Psoas muscle (tissue), 8 donors: ENCODE data around the gene PYHIN1. TPM values are rescaled to one million over a fixed set of nuclear protein-coding genes. Genes with fewer than 3 reads are reported as not detected.

Experiments
- ATAC-seq, 4 donors: fragments of 200-7000 bp; cut with Tn5 transposase; one replicate each; pipeline ENCODE4 v1.9.1; 2020; ENCODE audit warnings: moderate library complexity in 3 of 4, mild to moderate bottlenecking in 2 of 4
- DNase-seq, 2 donors: peaks; one replicate each; pipeline ENCODE4 v3.0.0-alpha.2; 2020
- H3K27ac ChIP-seq: fragments of 200-600 bp; one replicate; pipeline ENCODE4 v1.8.0; 2022
- H3K27me3 ChIP-seq, 3 donors: fragments of 200-600 bp in 1 of 3; one replicate each; pipeline versions ENCODE4 v1.6.1 to v1.8.0; 2013 to 2022; ENCODE audit warnings: low read length in 2 of 3, mild to moderate bottlenecking in 2 of 3, moderate library complexity in 1 of 3; ENCODE audit not compliant: insufficient read depth in 3 of 3
- H3K36me3 ChIP-seq, 2 donors: fragments of 200-600 bp in 1 of 2; one replicate each; pipeline versions ENCODE4 v1.6.1 to v1.8.0; 2013 to 2022; ENCODE audit warnings: low read depth in 1 of 2, mild to moderate bottlenecking in 1 of 2, moderate library complexity in 1 of 2; ENCODE audit not compliant: insufficient read depth in 1 of 2
- H3K4me1 ChIP-seq: fragments of 200-600 bp; one replicate; pipeline ENCODE4 v1.8.0; 2022
- H3K4me3 ChIP-seq: fragments of 200-600 bp; one replicate; pipeline ENCODE4 v1.8.0; 2022; ENCODE audit warnings: mild to moderate bottlenecking
- H3K9me3 ChIP-seq: fragments of 200-600 bp; one replicate; pipeline ENCODE4 v1.8.0; 2022
- CTCF ChIP-seq: fragments of 200-600 bp; IDR thresholded peaks from one replicate; pipeline ENCODE4 v1.8.0; 2022; ENCODE audit warnings: antibody characterized with exemption
- WGBS, 3 donors: extraction: QIAGEN DNeasy Blood & Tissue Kit; methylation state at CpG; one replicate each; pipeline versions ENCODE4 v1.1.6 to v1.1.7; 2013; 5-methylcytosine and 5-hydroxymethylcytosine counted together
- intact Hi-C, 2 donors: fragments of 100-400 bp; cut with DNase I; formaldehyde crosslinking; loops; one replicate each; pipeline versions ENCODE4 v1.11.0 to v1.14.2; 2022
- polyA plus RNA-seq, 3 donors: library from polyadenylated mRNA; stranded (reverse); fragments of 200-250 nt; gene quantifications; one replicate each; pipeline ENCODE4 v1.2.3, GENCODE V29; 2013
- total RNA-seq, 4 donors: library from RNA; stranded (reverse); fragmentation: NEBNext Ultra II Directional in 2 of 4; extraction: Animal tissue kit (Norgen Biotek cat#: 25700) in 2 of 4; gene quantifications; one replicate each; pipeline versions ENCODE4 v1.2.1 to v1.2.4, GENCODE V29; 2021 to 2023
- donor health status: healthy with polysubstance abuse.
- donor health status: DM: no; HTN: no; CAD: no; lungs with moderate emphysema.
- donor health status: Bipolar disorder and iron deficiency.
- donor health status: healthy.
- donor health status: DM: yes; HTN: yes; CAD: no.
- donor health status: DM: no; HTN: no; CAD: no.
- donor health status: DM: no; HTN: no; CAD: no.
- donor health status: DM: yes; HTN: yes; CAD: no.

PYHIN1 gene
- total and polyA plus RNA-seq, 7 donors = 0.04 to 0.32 (median 0.21) TPM; not detected in 2

GRCh38 chr1:158951956-158952355 is 20.6 kb downstream of the PYHIN1 start:
- intact Hi-C loops = no loop called here
- 78 to 81% (median 78%) methylated on average over 15 of the region's 15 CpGs for WGBS, 3 donors
- Histone ChIP-seq H3K36me3 (no peaks in the 10 kb centered on the region), H3K27ac (no peak overlapping the region), H3K4me3 (no peak overlapping the region), H3K27me3 (no peaks in the 10 kb centered on the region), H3K9me3 (no peaks in the 10 kb centered on the region), H3K4me1 (no peaks in the 10 kb centered on the region)
- no peak for TF ChIP-seq CTCF
- ATAC-seq (no peak), DNase-seq (no peak)

GRCh38 chr1:158952416-158952815 is 21.1 kb downstream of the PYHIN1 start:
- ATAC-seq (no peak), DNase-seq (no peak)
- 91 to 96% (median 93%) methylated on average over 9 of the region's 9 CpGs for WGBS, 3 donors
- intact Hi-C loops = no loop called here
- Histone ChIP-seq H3K9me3 (no peaks in the 10 kb centered on the region), H3K27ac (no peak overlapping the region), H3K27me3 (no peaks in the 10 kb centered on the region), H3K4me1 (no peaks in the 10 kb centered on the region), H3K36me3 (no peaks in the 10 kb centered on the region), H3K4me3 (no peak overlapping the region)
- TF ChIP-seq CTCF = no peak

- intact Hi-C loops = no loop called here
- no peak overlapping the region for H3K4me3 ChIP-seq
- no peaks in the 10 kb centered on the region for H3K4me1 ChIP-seq
- H3K36me3 ChIP-seq = no peaks in the 10 kb centered on the region
- DNase-seq (no peak), ATAC-seq (no peak)
- no peaks in the 10 kb centered on the region for H3K9me3 ChIP-seq
- no peak overlapping the region for H3K27ac ChIP-seq
- no peak for TF ChIP-seq CTCF
- 91 to 97% (median 93%) methylated on average over 1 of the region's 1 CpG for WGBS, 3 donors
- H3K27me3 ChIP-seq = no peaks in the 10 kb centered on the region
Observed at GRCh38 chr1:158961178-158961577, 29.8 kb downstream of the PYHIN1 start.

GRCh38 chr1:158962983-158963382 is 31.6 kb downstream of the PYHIN1 start:
- Histone ChIP-seq H3K4me1 (no peaks in the 10 kb centered on the region), H3K4me3 (no peak overlapping the region), H3K9me3 (no peaks in the 10 kb centered on the region), H3K36me3 (no peaks in the 10 kb centered on the region), H3K27ac (no peak overlapping the region), H3K27me3 (no peaks in the 10 kb centered on the region)
- WGBS, 3 donors = 43 to 52% (median 46%) methylated on average over 5 of the region's 5 CpGs
- ATAC-seq (no peak), DNase-seq (no peak)
- intact Hi-C loops = no loop called here
- TF ChIP-seq CTCF = no peak

GRCh38 chr1:158969166-158969565 is 37.8 kb downstream of the PYHIN1 start:
- H3K9me3 ChIP-seq = no peaks in the 10 kb centered on the region
- no peaks in the 10 kb centered on the region for H3K27me3 ChIP-seq
- H3K27ac ChIP-seq = no peak overlapping the region
- no peak for DNase-seq
- intact Hi-C loops = no loop called here
- no peaks in the 10 kb centered on the region for H3K36me3 ChIP-seq
- ATAC-seq = no peak
- 77 to 78% (median 77%) methylated on average over 3 of the region's 3 CpGs for WGBS, 3 donors
- no peak overlapping the region for H3K4me3 ChIP-seq
- H3K4me1 ChIP-seq = no peaks in the 10 kb centered on the region
- TF ChIP-seq CTCF = no peak
